ENCODE data around the gene FAM234A. TPM values are rescaled to one million over a fixed set of nuclear protein-coding genes. Genes with fewer than 3 reads are reported as not detected.

FAM234A gene
- polyA plus RNA-seq, 6 donors from 2014 or later = 19.3 to 28.7 (median 24.5) TPM

DNA sequence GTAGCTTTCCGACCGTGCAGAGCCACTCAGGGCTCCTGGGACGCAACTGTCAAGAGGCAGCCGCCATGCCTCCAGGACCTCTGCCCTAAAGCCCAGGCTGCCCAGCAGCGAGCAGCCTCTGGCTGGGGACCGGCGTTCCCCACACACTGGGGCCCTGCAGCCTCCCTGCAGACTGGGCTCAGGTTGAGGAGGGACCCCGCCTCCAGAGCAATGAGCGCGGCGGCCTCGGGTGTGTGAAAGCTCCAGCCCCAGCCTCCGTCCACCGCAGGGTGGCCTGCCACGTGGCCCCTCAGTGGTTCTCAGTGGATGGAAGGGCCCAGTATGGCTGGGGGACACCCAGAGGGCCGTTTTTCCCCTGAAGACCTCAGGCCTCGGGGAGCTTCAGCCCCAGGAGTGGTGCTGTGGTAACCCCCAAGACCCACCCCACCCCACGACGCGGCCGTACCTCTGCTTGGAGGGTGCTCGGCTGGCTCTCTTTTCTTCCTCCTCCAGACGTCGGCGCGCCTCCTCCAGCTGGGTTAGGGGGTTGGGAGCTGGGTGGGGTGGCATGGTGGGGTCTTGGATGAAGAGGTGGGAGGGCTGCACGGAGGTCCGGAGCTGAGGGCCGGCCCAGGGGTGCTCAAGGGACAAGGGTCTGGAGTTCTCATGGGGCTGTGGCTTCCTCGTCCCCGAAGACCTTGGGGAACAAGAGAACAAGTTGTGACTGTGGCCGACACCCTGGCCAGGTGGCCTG lies 58.6 kb downstream of the FAM234A start:
- peaks cover 0 to 3% (median 0%) of the 10 kb centered on the region in 3 donors for H3K4me1 Mint-ChIP-seq
- H3K4me3 Mint-ChIP-seq = no peak overlapping the region
- no peaks in the 10 kb centered on the region for H3K27me3 Mint-ChIP-seq
- H3K27ac Mint-ChIP-seq = peak overlapping the region in 1 of 6 donors; percentile 69
- ATAC-seq (ENCODE audit: low read depth in 2 of 2) = no peak
- no peak for DNase-seq
- H3K36me3 Mint-ChIP-seq = peaks cover 0 to 2% of the 10 kb centered on the region in 2 donors
- H3K9me3 Mint-ChIP-seq = no peaks in the 10 kb centered on the region

DNA sequence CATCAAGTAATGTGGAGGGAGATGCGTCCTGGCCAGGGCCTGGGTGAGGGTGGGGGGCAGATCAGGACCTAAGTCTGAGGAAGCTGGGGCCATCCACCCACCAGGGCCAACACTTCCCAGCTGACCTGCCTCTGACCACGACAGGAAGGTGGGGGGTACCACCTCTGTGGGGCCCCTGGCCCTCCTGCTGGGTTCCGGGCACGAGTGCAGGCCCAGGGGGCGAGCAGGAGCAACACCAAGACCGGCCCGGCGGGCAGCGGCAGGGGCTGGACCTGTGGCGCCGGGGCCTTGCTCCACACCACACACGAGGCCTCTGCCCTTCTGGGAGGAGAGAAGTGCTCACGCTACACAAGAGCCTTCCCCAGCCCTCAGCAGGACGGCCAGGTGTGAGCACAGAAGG lies 61.7 kb downstream of the FAM234A start:
- ATAC-seq (ENCODE audit: low read depth in 2 of 2) = no peak
- Mint-ChIP-seq H3K27me3 (no peaks in the 10 kb centered on the region), H3K36me3 (no peaks in the 10 kb centered on the region), H3K4me3 (no peak overlapping the region), H3K9me3 (no peaks in the 10 kb centered on the region), H3K4me1 (peaks cover 0 to 3% (median 0%) of the 10 kb centered on the region in 3 donors), H3K27ac (no peak overlapping the region)
- no peak for DNase-seq

DNA sequence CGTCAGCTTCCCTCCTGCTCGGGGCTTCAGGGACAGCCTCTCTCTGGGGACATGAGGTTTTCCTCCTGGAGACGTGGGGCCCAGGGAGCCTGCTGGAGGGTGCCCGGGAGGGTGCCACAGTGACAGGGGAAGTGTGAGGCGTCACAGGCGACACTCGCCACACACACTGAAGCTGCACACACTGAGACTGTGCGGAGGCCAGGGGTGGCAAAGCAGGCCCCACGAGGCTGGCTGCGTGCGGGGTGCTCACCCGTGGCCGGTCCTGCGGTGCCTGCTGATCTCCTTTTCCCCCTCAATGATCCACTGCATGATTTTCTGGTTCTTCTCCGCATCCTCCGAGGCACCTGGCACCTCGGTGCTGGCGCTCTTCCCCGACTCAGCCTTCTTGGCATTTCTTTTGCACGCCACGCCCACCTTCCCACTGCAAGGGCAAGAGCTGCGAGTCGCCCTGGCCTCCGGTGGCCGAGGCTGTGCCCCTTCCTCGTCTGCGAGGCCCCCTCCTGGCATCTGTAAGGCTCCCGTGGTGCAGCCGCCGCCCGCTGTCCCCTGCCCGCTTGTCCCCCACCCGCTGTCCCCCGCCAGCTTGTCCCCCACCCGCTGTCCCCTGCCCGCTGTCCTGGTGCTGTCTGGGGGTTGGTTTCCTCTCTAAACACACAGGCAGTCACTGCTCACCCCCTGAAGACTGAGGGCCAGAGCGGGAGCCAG lies 62.3 kb downstream of the FAM234A start:
- no peak for ATAC-seq (ENCODE audit: low read depth in 2 of 2)
- Mint-ChIP-seq H3K4me3 (no peak overlapping the region), H3K27me3 (no peaks in the 10 kb centered on the region), H3K27ac (no peak overlapping the region), H3K9me3 (no peaks in the 10 kb centered on the region), H3K4me1 (peaks cover 0 to 3% (median 0%) of the 10 kb centered on the region in 3 donors), H3K36me3 (no peaks in the 10 kb centered on the region)
- no peak for DNase-seq

GRCh38 chr16:297832-298231 lies 63.2 kb downstream of the FAM234A start:
- Mint-ChIP-seq H3K27ac (no peak overlapping the region), H3K4me1 (no peaks in the 10 kb centered on the region), H3K9me3 (no peaks in the 10 kb centered on the region), H3K36me3 (no peaks in the 10 kb centered on the region), H3K4me3 (no peak overlapping the region), H3K27me3 (no peaks in the 10 kb centered on the region)
- no peak for DNase-seq
- ATAC-seq (ENCODE audit: low read depth in 2 of 2) = no peak

GRCh38 chr16:301235-301634 lies 66.6 kb downstream of the FAM234A start:
- Mint-ChIP-seq H3K36me3 (no peaks in the 10 kb centered on the region), H3K4me1 (no peaks in the 10 kb centered on the region), H3K4me3 (no peak overlapping the region), H3K27me3 (no peaks in the 10 kb centered on the region), H3K9me3 (no peaks in the 10 kb centered on the region), H3K27ac (no peak overlapping the region)
- ATAC-seq (ENCODE audit: low read depth in 2 of 2) = no peak
- DNase-seq = no peak

- Mint-ChIP-seq H3K36me3 (no peaks in the 10 kb centered on the region), H3K27ac (no peak overlapping the region), H3K4me3 (no peak overlapping the region), H3K4me1 (peaks cover 0 to 4% (median 0%) of the 10 kb centered on the region in 3 donors), H3K9me3 (no peaks in the 10 kb centered on the region), H3K27me3 (no peaks in the 10 kb centered on the region)
- ATAC-seq (ENCODE audit: low read depth in 2 of 2) (no peak), DNase-seq (no peak)
Observed at GRCh38 chr16:301950-302349, 67.3 kb downstream of the FAM234A start.

- Mint-ChIP-seq H3K36me3 (no peaks in the 10 kb centered on the region), H3K27me3 (no peaks in the 10 kb centered on the region), H3K27ac (peak overlapping the region in 1 of 6 donors; percentile 88), H3K9me3 (no peaks in the 10 kb centered on the region), H3K4me3 (no peak overlapping the region), H3K4me1 (peaks cover 0 to 4% (median 0%) of the 10 kb centered on the region in 3 donors)
- ATAC-seq (ENCODE audit: low read depth in 2 of 2) (peak; percentile 50 to 72), DNase-seq (no peak)
Observed at GRCh38 chr16:303760-304505, 69.3 kb downstream of the FAM234A start.

- no peaks in the 10 kb centered on the region for H3K36me3 Mint-ChIP-seq
- peaks cover 0 to 4% (median 4%) of the 10 kb centered on the region in 3 donors for H3K4me1 Mint-ChIP-seq
- H3K9me3 Mint-ChIP-seq = no peaks in the 10 kb centered on the region
- no peak for ATAC-seq (ENCODE audit: low read depth in 2 of 2)
- H3K27me3 Mint-ChIP-seq = no peaks in the 10 kb centered on the region
- DNase-seq = no peak
- peak overlapping the region in 3 of 6 donors; percentile 44 to 75 (median 69) for H3K27ac Mint-ChIP-seq
- peak overlapping the region in 1 of 8 donors; percentile 22 for H3K4me3 Mint-ChIP-seq
Observed at GRCh38 chr16:305916-306626, 71.5 kb downstream of the FAM234A start.

GRCh38 chr16:306911-307370 lies 72.3 kb downstream of the FAM234A start:
- no peaks in the 10 kb centered on the region for H3K36me3 Mint-ChIP-seq
- H3K4me1 Mint-ChIP-seq = peaks cover 0 to 4% (median 4%) of the 10 kb centered on the region in 3 donors
- H3K4me3 Mint-ChIP-seq = no peak overlapping the region
- H3K27ac Mint-ChIP-seq = no peak overlapping the region
- H3K27me3 Mint-ChIP-seq = no peaks in the 10 kb centered on the region
- H3K9me3 Mint-ChIP-seq = no peaks in the 10 kb centered on the region
- no peak for DNase-seq
- ATAC-seq (ENCODE audit: low read depth in 2 of 2) = no peak

GRCh38 chr16:307691-308312 lies 73.2 kb downstream of the FAM234A start:
- no peaks in the 10 kb centered on the region for H3K27me3 Mint-ChIP-seq
- H3K36me3 Mint-ChIP-seq = no peaks in the 10 kb centered on the region
- DNase-seq (no peak), ATAC-seq (ENCODE audit: low read depth in 2 of 2) (no peak)
- H3K4me1 Mint-ChIP-seq = peaks cover 0 to 4% (median 4%) of the 10 kb centered on the region in 3 donors
- no peak overlapping the region for H3K4me3 Mint-ChIP-seq
- no peak overlapping the region for H3K27ac Mint-ChIP-seq
- no peaks in the 10 kb centered on the region for H3K9me3 Mint-ChIP-seq

DNA sequence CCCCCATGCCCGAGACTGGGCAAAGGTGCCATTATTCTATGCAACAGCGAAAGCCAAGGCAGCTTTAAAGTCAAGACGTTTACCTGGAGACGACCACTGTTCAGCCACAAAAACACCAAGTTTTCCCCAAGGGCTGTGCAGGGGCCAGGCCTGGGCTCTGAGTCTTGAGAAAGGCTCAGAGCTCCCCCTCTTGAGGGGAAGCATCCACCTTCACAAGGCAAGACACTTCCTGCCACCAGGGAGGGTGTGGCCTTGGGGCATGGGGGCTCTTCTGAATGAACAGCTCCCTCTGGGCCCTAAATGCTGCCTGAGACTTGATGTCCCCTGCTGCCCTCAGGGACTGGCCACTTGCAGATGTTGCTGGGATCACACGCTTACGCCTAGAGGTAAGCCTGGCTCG lies 74.9 kb downstream of the FAM234A start:
- no peaks in the 10 kb centered on the region for H3K9me3 Mint-ChIP-seq
- no peak overlapping the region for H3K4me3 Mint-ChIP-seq
- peaks cover 0 to 4% (median 4%) of the 10 kb centered on the region in 3 donors for H3K4me1 Mint-ChIP-seq
- peak overlapping the region in 1 of 6 donors; percentile 29 for H3K27ac Mint-ChIP-seq
- no peaks in the 10 kb centered on the region for H3K27me3 Mint-ChIP-seq
- H3K36me3 Mint-ChIP-seq = no peaks in the 10 kb centered on the region
- DNase-seq = no peak
- ATAC-seq (ENCODE audit: low read depth in 2 of 2) = no peak

DNA sequence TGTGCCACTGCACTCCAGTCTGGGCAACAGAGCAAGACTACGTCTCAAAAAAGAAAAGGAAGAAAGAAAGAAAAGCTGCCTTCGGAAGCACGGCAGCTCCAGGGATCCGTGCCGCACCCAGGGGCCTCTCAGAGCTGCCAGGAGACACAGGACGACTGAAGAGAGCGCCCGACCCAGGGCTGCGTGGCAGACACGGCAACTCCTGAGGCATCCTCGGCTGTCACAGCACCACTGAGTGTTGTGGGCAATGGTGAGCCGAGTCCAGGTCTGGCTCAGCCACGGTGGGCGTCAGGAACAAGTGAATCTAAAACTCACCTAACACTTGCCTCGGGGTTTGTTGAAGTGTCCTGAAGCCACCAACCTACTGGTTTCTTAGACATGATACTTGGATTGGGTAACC lies 77.1 kb downstream of the FAM234A start:
- ATAC-seq (ENCODE audit: low read depth in 2 of 2) = no peak
- no peak for DNase-seq
- Mint-ChIP-seq H3K27me3 (no peaks in the 10 kb centered on the region), H3K4me3 (no peak overlapping the region), H3K9me3 (no peaks in the 10 kb centered on the region), H3K4me1 (peaks cover 0 to 4% (median 3%) of the 10 kb centered on the region in 3 donors), H3K27ac (peak overlapping the region in 2 of 6 donors; percentile 61 to 62), H3K36me3 (no peaks in the 10 kb centered on the region)

- Mint-ChIP-seq H3K36me3 (no peaks in the 10 kb centered on the region), H3K4me1 (peaks cover 7 to 14% (median 10%) of the 10 kb centered on the region in 3 donors), H3K27me3 (no peaks in the 10 kb centered on the region), H3K4me3 (no peak overlapping the region), H3K9me3 (no peaks in the 10 kb centered on the region), H3K27ac (no peak overlapping the region)
- DNase-seq = no peak
- no peak for ATAC-seq (ENCODE audit: low read depth in 2 of 2)
Observed at GRCh38 chr16:314351-314750, 79.7 kb downstream of the FAM234A start.

All from naive B cell (primary cell).